DMS 273 treated with DMSO at 0.1 percent for 48 hours (cell line): ENCODE data around the gene SDR39U1.

Source experiments
- DNase-seq: peaks from one replicate; lab custom pipeline; 2025; lab: John Stamatoyannopoulos, UW

SDR39U1 gene

GRCh38 chr14:24411443-24412389 lies 30.9 kb downstream of the SDR39U1 start:
- DNase-seq, result peak; percentile 28

DNA sequence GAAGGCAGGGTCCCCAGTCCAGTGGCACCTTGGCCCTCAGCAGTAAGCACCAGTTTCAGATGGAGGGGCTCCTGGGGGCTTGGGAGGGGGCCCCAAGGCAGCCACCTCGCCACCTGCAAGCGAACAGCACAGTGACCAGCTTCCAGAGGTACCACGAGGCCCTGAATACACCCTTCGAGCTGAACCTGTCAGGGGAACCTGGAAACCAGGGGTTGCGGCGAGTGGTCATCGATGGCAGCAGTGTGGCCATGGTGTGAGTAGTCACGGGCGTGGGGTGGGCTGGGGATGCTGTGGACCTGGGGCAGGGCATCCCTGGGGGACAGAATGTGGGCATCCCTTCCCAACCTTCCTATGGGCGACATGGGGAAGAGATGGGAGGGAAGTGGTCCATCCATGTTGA lies 32.6 kb downstream of the SDR39U1 start:
- DNase-seq, result no peak

DNA sequence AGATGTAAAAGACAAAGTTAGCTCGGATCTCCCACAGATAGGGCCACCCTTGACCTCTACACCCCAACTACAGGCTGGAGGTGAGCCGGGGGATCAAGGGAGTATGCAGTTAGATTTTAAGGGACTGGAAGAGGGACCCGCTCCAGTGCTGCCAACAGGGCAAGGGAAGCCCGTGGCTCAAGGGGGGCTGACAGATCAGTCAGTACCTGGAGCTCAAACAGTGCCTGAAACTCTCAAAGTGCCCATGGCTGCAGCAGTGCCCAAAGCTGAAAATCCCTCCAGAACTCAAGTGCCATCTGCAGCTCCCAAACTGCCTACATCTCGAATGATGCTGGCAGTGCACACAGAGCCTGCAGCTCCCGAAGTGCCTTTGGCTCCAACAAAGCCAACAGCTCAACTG lies 33.4 kb downstream of the SDR39U1 start:
- no peak for DNase-seq

DNA sequence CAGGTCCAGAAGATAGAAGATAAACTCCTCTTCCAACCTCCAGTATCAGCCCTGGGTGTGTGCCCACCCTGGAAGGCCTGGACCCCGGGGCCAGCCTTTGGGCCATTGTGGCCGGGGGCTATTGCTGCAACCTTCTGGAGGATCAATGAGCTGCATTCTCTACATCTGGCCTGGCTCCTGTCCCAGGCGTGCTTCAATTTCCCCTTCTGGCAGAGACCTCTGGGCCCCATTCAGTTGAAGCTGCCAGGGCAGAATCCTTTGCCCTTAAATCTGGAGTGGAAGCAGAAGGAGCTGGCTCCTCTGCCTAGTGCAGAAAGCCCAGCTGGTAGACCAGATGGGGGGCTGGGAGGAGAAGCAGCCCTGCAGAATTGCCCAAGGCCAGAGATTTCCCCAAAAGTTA lies 33.8 kb downstream of the SDR39U1 start:
- peak; percentile 83 for DNase-seq

GRCh38 chr14:24407608-24408325 lies 34.8 kb downstream of the SDR39U1 start:
- DNase-seq, result no peak

DNA sequence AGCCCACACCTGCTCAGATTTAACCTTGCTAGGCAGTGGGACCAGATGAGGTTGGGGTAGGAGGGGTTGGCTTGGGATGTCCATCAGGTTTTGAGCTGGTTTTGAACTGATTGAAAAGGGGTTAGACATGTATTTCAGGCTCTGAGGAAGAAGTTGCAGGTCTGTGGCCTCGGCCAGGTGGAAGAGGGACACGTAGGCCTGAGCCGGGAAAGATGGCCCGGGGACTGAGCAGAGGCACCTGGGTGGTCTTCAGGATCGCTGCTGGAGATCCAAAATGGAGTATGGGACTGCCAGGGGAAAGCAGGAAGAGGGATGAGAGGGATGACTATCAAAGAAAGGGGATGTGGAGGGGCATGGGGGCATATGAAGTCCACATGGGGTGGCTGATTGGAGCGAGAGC lies 36.2 kb downstream of the SDR39U1 start:
- no peak for DNase-seq

DNA sequence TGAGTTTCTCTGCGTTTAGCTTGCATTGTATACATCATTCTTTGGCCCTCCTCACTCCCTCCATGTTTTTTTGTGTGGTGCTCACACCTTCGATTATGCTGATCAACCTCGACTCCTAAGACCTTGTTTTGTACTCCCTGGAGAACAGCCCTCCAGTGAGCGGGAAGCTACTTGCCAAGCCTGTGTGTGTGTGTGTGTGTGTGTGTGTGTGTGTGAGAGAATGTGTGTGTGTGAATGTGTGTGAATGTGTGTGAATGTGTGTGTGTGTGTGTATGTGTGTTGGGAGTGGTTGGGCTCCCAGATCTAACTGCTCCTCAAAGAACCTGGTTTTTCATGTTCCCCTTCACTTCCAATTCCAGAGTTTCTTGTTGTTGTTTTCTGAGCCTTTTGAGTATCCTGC lies 37.8 kb downstream of the SDR39U1 start:
- DNase-seq, result no peak

GRCh38 chr14:24403294-24403998 lies 39.1 kb downstream of the SDR39U1 start:
- no peak for DNase-seq

DNA sequence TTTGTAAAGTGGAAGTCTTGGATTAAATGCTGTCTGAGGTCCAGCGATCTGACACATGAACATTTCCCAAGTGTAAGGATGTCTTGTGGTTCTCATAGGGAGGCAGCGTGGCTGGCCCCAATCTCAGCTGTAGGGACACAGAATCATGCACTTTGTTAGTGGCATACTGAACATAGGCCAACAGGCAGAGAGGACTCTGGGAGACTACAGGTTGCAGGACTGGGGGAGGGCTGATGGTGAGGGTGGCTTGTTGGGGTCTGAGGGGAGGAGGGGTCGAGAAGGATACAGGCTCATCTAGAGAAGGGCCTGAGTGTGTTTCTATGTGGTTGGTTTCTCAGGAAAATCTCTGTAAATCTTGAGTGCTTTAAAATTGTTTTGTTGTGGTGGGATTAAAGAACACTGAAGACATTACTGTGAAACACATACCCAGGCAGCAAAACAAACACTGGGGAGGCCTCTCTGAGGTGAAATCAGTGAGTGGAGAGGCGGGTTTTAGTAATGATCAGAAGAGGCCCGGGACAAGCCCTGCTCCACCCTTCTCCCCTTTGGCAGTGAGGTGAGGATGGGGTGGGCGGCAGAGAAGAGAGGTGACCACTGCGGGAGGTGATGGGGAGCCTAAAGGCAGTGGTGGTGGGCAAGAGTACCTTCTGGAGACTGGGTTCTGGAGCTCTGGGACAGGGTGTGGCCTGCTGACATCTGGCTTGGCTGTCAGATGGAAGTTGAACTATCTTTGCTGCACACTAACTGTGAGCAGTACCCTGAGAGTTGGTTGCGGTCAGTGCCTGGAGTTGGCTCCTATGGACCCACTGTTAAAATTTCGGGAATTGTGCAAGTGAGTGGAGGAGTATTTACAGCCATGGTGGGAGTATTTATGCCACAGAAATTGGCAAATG lies 40.5 kb downstream of the SDR39U1 start:
- DNase-seq, result no peak

- DNase-seq, result no peak
These were observed 42.4 kb downstream of the SDR39U1 start for GRCh38 chr14:24399999-24400718.

- no peak for DNase-seq
These were observed 43.1 kb downstream of the SDR39U1 start for GRCh38 chr14:24399447-24399822.

DNA sequence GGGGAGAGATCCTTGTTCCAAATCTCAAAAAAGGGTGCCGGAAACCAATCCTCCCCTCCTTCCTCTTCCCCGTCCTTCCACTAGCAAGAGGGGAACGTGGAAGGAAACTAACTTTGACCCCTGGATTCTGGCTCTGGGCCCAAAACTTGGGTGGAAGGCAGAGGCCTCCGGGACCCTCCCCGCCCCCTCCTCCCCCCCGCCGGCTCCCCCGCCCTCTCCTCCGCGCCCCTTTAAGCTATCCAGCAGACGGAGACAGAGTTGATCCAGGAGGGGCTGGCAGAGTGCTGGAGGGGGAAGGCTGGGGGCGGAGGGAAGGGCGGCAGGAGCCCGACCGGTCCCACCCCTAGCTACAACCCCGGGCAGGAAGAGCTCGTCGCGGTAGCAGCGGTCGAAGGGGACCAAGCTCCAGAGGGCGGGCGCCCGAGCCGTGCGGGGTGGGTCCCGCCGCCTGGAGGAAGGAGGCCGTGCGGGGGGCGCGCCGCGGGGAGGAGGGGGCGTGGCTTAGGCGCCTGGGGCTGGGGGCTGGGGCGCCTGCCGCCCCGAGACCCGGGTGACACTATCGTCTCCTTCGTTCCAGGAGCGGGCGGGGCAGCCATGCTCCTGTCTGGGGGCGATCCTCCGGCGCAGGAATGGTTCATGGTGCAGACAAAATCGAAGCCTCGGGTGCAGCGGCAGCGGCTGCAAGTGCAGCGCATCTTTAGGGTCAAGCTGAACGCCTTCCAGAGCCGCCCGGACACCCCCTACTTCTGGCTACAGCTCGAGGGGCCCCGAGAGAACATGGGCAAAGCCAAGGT lies 43.7 kb downstream of the SDR39U1 start, which contains the start of gene NYNRIN:
Gene NYNRIN (plus strand): TSS at position 351 of the 794 bp plus-strand sequence. CDS start 244 bp downstream, at position 595.
- no peak for DNase-seq

- no peak for DNase-seq
These were observed 44.3 kb downstream of the SDR39U1 start for GRCh38 chr14:24398293-24398652.

- no peak for DNase-seq
These were observed 44.8 kb downstream of the SDR39U1 start for GRCh38 chr14:24397639-24398292.

- no peak for DNase-seq
These were observed 46.7 kb downstream of the SDR39U1 start for GRCh38 chr14:24395609-24396582.

DNA sequence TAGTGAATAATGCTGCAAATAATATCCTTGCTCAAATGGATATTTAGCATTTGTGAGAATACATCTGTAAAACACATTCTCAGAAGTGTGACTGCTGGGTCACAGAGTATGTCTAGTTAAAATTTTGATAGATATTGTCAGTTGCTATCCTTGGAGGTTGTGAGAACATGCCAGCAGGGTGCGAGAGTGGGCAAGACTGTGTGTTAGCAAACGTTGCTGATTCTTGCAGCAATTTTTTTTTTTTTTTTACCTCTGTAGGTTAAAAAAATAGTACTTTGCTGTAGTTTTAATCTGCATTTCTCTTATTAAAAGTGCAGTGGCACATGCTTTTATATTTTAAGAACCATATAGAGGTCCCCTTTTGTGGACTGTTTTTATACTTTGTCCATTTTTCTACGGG lies 48.3 kb downstream of the SDR39U1 start:
- no peak for DNase-seq

GRCh38 chr14:24392325-24393091 lies 50.1 kb downstream of the SDR39U1 start:
- DNase-seq, result peak; percentile 9
